ENCODE results near the gene HGS.

Gene HGS

DNA sequence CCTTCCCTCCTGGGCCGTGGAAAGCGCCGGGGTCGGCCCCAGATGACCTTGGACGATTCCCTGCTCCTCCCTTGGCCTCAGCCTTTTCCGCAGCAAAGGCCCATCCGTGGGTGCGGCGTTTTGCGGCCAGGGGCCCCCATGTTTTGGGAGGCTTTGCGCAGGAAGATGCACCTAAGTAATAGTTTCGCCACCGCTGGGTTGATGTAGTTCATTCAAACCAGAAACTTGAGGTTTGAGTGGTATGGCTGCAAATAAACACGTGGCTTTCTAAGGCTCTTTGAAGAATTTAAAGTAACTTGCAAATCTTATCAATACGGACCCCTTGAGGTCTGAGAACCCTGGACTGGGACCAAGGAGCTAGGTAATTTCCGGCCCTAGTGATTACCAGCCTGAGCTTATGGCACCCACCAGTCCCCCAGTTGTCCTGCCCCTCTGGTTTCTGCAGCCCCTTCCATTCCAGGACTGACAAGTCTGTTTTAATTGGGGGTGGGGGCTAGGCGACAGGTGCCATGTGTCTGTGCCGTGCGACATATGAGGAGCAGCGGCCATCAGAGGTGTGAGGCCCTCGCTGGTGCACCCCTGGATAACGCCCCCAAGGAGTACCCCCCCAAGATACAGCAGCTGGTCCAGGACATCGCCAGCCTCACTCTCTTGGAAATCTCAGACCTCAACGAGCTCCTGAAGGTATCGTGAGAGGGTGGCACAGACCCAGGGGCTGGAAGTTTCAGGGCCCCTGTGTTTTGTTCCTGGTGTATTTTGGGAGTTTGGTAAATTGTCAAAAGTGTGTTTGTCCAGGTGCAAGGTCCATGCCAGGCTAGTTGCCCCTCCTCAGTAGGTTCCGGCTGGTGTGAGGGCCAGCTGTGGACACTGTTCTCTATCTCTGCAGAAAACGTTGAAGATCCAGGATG is 20.2 kb downstream of the HGS start:
- no peak for DNase-seq (ENCODE audit: low read depth in 3 of 3)

DNA sequence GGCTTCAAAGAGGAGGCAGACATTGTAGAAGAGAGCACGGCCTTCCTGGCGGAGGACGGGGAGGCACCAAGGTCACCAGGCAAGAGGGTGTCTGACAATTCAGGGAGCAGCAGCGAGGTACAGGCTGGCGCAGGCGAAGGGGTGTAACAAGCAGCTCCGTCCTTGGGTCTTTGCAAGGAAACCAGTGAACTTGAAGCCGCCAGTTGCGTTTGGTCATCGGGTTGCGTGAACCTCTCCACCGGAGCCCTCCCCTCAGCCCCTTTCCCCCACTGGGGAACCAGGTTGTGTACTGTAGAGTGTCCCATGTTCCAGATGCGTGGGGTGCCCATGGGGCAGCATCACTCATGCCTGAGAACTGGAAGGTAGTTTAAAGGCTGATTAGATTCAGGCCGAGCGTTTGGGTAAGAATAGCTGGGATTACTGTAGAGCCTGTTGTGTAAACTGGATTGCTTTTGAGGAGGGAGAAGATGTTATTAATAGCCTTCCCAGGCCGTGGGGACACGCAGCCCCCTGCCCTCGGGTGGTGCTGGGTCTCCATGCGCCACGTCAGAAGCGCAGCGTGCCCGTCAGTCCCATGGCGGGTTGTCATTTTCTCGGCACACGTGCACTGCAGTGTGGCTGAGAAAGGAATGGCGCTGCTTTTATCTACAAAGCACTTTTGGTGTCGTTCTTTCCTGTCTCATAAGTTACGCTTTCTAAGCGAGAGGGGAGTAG is 21.9 kb downstream of the HGS start:
- DNase-seq (ENCODE audit: low read depth in 3 of 3), result no peak

DNA sequence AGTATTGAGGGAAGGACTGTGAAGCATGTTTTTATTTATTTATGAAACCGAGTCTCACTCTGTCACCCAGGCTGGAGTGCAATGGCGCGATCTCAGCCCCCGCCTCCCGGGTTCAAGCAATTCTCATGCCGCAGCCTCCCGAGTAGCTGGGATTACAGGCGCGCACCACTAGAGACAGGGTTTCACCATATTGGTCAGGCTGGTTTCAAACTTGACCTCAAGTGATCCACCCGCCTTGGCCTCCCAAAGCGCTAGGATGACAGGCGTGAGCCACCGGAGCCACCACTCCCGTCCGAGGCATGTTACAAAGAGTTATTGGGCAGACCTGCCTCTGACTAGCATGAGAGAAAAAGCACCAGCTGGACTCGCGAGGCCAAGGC is 22.4 kb downstream of the HGS start:
- DNase-seq (ENCODE audit: low read depth in 3 of 3), result no peak

DNA sequence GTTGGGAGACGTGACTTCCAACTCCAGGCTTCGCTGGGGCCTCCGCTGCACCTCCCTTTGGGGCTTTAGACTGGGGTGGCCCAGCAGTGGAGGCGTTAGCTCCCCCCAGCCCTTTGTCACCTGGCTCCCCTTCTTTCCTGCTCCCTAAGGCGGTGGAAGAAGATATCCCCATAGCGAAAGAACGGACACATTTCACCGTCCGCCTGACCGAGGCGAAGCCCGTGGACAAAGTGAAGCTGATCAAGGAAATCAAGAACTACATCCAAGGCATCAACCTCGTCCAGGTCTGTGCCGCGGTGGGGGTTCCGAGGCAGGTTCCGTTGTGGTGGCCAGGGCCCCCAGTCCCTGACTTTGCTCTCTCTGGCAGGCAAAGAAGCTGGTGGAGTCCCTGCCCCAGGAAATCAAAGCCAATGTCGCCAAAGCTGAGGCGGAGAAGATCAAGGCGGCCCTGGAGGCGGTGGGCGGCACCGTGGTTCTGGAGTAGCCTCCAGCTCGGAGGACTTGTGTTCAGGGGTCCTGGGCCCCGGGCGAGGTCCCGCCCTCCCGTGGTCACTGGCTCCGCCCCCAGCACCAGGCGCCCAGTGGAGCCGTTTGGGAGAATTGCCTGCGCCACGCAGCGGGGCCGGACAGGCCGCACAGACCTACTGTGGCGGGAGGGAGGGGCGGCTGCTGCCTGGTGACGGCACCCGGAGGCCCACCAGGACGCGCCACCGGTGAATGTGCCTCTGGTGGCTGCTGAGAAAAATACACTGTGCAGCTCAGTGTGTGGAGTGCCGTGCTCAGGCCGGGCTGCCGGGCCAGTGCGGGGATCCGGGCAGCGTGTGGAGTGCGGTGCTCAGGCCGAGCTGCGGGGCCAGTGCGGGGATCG is 23.2 kb downstream of the HGS start:
- DNase-seq (ENCODE audit: low read depth in 3 of 3), result no peak

DNA sequence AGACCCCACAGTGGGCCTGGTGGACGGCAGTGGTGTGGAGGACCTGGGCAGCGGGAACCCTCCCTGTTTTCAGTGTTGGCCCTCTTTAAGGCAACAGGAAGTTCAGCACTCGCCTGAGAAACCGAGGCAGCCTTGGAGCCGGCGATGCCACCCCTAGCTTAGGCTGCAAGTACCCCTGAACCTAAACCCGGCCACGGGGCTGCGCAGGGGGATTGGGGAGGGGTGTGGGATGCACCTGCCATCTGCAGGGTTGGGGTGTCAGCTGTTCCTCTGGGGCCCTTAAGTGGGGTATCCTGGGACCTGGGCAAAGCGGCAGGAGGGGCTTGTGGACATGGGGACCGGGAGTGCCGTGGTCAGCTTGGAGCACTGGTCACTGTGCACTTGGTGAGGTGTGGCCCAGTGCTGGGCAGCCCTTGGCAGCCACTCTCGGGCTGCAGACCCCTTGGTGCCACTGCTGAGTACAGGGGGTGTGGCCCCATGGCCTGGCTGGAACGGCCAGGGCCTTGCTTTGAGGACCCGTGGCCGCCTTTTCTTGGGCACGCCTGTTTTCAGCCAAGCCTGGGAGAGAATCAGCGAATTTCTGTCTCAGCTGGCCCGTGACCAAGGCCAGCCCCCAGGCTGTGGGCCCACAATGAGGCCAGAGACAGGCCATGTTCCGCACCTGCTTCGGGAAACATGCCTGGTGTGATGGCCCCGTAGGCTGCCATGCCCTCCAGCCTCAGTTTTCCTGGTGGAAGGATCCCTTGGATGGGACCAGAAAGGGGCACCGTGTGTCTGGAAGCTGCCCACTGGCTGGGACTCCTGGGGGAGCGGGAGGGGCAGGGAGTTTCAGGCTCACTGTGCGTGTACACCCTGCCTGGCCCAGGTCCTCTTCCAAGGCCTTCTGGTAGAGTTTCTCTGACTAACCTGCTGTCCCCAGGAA is 24.2 kb downstream of the HGS start:
- no peak for DNase-seq (ENCODE audit: low read depth in 3 of 3)

DNA sequence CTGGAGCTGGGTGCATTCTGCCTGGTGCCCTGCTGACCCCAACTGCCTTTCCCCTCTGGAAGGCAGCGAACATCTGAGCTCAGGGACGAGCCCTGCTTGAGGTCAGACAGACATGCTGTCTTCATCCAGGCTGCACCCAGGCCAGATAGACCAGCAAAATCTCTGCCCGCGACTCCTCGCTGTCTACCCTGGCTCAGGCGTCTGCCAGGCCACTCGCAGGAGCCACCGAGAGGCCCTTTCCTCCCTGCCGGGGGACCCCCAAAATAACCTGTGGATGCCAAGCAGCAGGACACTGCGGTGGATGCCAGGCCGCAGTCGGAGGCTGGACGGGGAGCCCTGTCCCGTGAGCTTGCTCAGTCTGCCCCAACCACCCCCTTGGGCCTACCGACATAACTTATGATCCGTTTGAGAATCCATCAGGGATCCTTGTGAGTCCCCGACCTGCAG is 25.0 kb downstream of the HGS start:
- DNase-seq (ENCODE audit: low read depth in 3 of 3), result no peak

DNA sequence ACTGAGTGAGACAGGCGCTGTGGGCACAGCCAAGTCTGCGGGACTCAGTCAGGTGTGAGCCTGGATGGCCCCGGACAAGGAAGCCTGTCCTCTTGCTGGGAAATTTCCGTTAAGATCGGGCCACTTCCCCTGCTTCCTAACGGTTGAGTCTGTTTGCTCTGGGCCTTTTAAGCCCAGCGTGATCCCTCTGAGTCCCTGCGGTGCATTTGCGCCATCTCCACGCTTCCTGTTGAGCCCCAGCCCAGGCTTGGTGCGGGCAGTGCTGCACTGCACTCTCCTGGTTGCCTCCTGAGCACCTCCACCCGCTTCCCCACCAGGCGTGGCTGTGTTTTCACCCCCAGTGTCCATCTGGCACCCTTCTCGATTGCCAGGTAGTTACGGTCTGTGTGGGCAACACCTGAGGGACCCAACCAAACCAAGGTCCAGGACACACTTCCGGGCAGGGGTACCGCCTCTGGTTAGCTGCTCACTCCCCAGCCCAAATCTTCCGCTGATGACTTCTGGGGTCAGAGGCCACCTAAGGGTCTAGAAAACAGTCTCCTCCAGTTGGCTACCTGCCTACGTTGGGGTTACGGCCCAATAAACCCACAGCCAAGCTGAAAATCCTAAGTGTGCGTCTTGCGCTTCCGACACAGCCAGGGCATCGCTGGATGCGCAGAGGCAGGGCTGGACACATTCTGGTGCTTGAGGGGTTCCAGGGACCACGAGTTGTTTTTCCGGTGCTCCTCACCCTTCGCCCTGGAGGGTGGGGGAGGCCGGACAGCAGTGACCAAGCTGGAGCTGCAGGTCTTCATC is 26.9 kb downstream of the HGS start:
- DNase-seq (ENCODE audit: low read depth in 3 of 3), result no peak

DNA sequence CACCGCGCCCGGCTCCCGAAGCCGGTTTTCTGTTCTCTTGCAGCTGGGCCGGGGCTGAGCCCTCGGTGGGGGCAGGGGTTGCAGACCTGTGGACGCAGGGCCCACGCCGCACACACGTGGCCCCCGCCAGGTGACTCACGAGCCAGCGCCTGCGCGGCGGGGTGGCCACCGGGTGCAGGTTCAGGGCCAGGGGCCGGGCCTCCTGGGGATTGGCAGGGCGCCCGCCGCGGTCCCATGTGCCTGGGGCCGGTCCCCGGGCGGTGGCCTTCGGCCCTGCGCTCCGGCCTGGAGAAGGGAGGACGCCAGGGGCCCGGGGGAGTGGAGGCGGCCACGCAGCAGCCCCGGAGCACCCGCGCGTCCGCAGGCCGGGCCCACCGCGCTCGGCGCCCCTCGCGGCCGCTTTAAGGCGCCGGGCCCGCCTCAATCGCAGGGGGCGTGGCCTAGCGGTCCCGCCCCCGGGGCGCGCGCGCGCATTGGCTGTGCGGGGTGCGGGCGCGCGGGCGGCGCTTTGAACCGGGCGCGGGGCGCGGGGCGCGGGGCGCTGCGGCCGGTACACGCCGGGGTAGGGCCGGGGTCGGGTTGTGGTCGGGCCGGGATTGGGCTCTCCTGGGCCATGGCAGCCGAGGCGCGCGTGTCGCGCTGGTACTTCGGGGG is 28.1 kb downstream of the HGS start, which contains the start of gene SLC25A10:
Gene SLC25A10, plus strand, starts transcription at position 471 of the 654 bp plus-strand sequence. Its CDS starts 143 bp downstream, at position 614.
- DNase-seq (ENCODE audit: low read depth in 3 of 3), result peak; percentile 64 to 85 (median 76)

DNA sequence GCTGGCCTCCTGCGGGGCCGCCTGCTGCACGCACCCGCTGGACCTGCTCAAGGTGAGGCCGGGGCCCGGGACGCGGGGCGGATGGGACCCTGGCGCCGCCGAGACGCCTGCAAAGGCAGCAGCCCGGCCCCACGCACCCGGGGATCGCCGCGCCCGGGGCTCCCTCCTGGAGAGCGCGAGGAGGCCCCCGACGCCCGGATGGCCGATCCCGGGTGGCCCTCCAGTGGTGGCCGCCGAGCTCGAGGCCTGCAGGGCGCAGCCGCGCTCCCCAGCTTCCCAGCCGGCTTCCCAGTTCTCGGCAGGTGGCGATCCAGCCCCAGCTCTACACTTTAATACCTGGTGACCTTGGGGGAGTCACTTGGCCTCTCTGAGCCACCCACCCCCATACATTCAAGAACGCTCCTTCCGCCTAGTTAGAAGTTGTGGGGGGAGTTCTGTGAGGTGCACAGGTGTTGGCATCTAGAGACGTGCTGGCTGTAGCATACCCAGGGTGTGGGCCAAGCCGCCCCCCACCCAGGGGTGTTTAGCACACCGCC is 28.7 kb downstream of the HGS start:
- no peak for DNase-seq (ENCODE audit: low read depth in 3 of 3)

DNA sequence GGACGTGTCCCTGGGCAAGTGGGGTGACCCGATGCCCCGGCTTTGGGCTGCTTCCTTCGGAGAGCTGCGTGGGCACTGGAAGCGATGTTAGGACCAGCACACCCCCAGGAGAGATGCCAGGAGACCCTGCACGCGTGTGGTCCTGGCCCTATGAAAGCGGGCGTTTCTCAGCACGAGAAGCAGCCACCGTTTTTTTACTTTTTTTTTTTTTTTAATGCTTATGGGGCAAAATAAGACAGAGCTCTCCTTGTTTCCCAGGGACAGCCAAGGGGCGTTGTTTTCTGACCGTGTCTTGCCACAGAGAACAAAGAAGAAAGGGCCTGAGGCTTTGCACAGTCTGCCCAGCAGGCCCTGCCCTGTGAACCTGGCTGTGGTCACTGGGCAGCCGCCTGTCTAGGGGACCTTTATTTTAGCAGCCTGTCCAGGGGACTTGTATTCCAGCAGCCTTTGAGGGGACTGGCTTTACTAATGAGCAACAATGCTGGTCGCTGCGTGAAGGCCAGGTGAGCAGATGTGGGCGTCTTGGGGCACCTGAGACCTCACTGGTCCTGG is 29.3 kb downstream of the HGS start:
- DNase-seq (ENCODE audit: low read depth in 3 of 3), result no peak

DNA sequence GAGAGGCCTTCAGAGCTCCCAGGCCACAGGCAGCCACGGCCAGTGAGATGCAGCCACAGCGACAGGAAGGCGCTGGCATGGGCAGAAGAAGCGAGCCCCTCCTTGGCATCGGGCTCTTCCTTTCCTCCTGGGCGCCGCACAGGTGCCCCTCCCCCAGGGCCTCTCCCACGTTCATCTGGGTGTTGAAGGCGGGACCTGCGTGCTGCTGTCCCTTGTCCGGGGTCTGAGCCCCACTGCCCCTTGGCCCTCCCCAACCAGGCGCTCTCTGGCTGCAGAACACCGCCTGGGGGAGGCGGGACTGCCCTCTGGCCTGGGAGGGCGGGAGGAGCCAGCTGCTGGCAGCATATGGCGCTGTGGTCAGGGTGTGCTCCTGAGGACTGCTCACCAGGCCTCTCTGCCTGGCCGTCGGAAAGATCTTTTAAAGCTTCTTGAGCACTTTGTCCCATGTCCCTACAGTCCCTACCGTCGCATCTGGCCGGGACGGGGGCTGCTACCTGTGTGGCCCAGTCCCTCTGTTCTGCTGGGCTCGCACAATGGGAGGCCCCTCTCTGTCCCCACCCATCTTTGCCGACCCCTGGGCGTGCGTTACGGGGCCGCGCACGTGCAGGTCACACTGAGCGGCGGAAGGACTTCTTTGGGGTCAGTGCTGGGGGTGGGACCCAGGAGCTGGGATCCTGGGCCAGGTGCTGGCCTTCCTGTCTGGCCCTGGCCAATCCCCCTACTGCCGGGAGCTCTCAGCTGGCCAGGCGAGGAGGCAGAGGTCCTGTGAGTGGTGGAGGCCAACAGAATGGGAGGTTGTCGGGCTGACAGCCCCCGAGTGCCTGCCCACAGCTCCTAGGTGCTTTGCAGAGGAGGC is 30.0 kb downstream of the HGS start:
- no peak for DNase-seq (ENCODE audit: low read depth in 3 of 3)

DNA sequence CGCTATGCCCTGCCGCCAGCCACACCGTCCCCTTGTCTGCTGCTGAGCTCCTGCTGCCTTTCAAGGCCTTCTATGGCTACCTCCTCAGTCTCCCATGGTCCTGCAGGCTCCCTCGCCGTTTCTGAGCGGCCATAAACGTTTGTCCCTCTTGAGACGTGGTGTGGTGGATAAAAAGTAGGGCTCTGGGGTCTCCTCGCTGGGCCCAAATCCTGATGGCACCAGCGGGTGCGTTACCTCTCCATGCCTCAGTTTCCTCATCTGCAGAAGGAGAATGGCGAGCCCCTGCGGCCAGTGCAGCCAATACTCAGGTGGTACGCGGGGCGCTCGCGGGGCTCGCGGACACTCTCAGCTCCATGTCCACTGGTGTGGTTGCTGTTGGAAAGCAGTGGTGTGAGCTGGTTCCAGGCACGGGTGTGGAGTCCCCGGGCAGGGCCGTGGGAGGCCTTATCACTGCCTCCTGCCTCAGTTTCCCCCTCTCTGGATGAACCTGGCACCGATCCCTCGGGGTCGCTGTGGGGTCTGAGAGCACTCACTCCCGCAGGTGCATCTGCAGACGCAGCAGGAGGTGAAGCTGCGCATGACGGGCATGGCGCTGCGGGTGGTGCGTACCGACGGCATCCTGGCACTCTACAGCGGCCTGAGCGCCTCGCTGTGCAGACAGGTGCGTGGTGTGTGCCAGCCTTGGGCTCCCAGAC is 30.7 kb downstream of the HGS start:
- DNase-seq (ENCODE audit: low read depth in 3 of 3), result no peak

DNA sequence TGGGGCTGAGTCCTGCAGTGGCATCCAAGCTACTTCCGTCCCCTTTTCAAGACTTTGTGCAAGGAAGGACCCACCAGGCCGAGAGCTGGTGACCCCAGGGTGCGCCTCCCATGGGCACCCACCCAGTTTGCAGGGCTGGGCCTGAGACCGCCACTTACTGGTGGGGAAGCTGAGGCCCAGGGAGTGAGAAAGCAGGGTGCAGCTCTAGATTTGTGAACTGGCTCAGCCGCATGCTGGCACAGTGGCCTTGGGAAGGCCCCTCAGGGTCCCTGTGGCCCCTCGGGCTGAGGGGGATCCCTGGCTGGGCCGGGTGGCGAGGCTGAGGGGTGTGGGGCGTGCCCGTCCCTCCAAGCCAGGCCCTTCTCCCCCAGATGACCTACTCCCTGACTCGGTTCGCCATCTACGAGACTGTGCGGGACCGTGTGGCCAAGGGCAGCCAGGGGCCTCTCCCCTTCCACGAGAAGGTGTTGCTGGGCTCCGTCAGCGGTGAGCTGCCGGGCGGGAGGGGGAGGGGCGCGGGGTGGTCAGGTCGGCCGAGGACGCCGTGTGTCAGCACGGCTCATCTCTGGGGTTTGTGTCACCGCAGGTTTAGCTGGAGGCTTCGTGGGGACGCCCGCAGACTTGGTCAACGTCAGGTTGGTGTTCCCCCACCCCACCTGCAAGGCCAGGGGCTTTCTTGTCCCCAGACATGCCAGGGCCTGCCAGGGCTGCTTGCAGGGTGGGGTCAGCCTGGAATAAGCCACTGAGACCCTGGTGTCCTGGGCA is 31.5 kb downstream of the HGS start:
- no peak for DNase-seq (ENCODE audit: low read depth in 3 of 3)

DNA sequence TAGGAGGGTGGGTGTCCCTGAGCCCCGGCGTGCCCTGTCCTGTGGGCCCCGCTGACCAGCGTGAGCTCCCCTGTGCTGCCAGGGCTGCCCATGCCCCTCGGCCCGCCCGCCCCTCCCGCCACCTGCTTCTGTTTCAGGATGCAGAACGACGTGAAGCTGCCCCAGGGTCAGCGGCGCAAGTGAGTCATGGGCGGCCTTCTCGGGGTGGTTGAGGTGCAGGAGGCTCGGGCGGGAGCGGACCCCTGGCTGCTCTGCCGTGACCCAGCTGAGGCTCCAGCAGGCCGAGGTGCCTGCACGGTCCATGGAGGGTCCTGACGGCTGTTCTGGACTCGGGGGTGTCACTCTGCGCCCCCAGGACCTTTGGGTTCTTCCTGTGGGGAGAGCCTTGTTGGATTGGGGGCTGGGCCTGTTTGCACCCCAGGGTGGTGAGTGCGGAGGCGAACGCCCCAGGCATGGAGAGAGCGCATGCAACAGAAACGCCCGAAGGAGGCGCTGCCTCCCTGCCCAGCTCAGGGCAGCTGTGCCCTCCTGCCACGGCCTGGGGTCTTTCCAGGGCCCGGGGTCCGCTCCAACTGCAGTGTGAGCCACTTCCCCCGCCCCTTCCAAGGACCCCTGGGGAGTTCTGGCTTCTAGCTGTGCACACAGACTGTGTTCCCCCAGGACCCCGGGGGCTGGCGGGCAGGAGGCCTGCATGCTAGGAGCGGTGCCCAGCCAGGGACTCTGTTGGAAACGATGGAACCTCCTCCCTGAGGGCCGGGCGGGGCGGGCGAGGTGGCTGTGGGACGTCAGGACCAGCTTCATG is 32.3 kb downstream of the HGS start:
- DNase-seq (ENCODE audit: low read depth in 3 of 3), result no peak

DNA sequence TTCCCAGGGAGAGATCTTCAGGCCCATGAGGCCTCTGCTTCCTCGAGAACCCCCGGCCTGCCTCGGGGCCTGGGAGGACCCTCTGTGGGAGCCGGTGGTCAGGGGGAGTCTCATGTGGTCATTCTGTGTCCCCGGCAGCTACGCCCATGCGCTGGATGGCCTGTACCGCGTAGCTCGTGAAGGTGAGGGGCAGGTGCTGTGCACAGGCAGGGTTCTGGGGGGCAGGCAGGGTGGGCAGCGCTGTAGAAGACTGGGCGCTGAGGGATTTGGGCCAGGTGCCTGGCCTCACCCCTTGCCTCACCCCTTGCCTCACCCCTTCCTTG is 32.8 kb downstream of the HGS start:
- DNase-seq (ENCODE audit: low read depth in 3 of 3), result no peak
